Adrenal gland (tissue), 12 donors: ENCODE measurements around the gene ICA1. TPM values are rescaled to one million over a fixed set of nuclear protein-coding genes. Genes with fewer than 3 reads are reported as not detected.

ENCODE experiments used
- DNase-seq, 7 donors: peaks; one replicate each; pipeline ENCODE4 v3.0.0-alpha.2; 2019 to 2020
- H3K27ac ChIP-seq, 5 donors: fragments of 200-600 bp; sonication (generic) in 4 of 5; 1 replicate in 3 of 5; 2 replicates in 2 of 5; pipeline versions ENCODE4 v1.5.1 to v1.8.0; 2016 to 2020; ENCODE audit warnings: mild to moderate bottlenecking in 1 of 5
- H3K27me3 ChIP-seq: fragments of 200-600 bp; 2 replicates; pipeline ENCODE4 v1.8.0; 2021
- H3K36me3 ChIP-seq, 2 donors: fragments of 200-600 bp; replicated peaks in 1 of 2; 1 replicate in 1 of 2; 2 replicates in 1 of 2; pipeline versions ENCODE4 v1.5.1 to v1.8.0; 2018 to 2022
- H3K4me1 ChIP-seq, 2 donors: fragments of 200-600 bp; replicated peaks in 1 of 2; 1 replicate in 1 of 2; 2 replicates in 1 of 2; pipeline versions ENCODE4 v1.5.1 to v1.8.0; 2018 to 2021
- H3K4me3 ChIP-seq, 4 donors: fragments of 200-600 bp; sonication (generic) in 3 of 4; one replicate each; pipeline ENCODE4 v1.5.1; 2016 to 2018
- H3K9me3 ChIP-seq, 3 donors: fragments of 200-600 bp; sonication (generic) in 1 of 3; replicated peaks in 1 of 3; 1 replicate in 2 of 3; 2 replicates in 1 of 3; pipeline versions ENCODE4 v1.5.1 to v1.8.0; 2016 to 2021
- POLR2A ChIP-seq, 2 donors: fragments of 450-650 bp; IDR thresholded peaks; one replicate each; pipeline ENCODE4 v1.6.1; 2017; ENCODE audit warnings: antibody characterized with exemption in 2 of 2, mild to moderate bottlenecking in 2 of 2, moderate library complexity in 1 of 2
- WGBS, 4 donors: extraction: QIAGEN DNeasy Blood & Tissue Kit in 2 of 4; methylation state at CpG; one replicate each; pipeline versions ENCODE4 v1.1.5 to v1.1.7; 2013 to 2017; 5-methylcytosine and 5-hydroxymethylcytosine counted together
- intact Hi-C, 2 donors: fragments of 100-400 bp; cut with DNase I; formaldehyde crosslinking; loops; one replicate each; pipeline versions ENCODE4 v1.14.1 to v1.15.0; 2022 to 2023
- polyA plus RNA-seq, 3 donors: library from polyadenylated mRNA; stranded (reverse); fragments of 200-250 nt in 2 of 3; fragments of 350-450 nt in 1 of 3; fragmentation: Illumina TruSeq in 1 of 3; extraction: RNeasy Lipid Tissue Mini Kit (QIAGEN cat#74804) in 1 of 3; gene quantifications; one replicate each; pipeline ENCODE4 v1.2.3, GENCODE V29; 2013 to 2014
- total RNA-seq, 9 donors: library from RNA; depleted of rRNA in 4 of 9; stranded (reverse); fragments of >200 nt in 4 of 9; fragments of 120-200 nt in 1 of 9; fragmentation: NEBNext Ultra II Directional in 1 of 9; extraction: Animal tissue kit (Norgen Biotek cat#: 25700) in 1 of 9; gene quantifications; one replicate each; pipeline versions ENCODE4 v1.1.0 to v1.2.4, GENCODE V29; 2013 to 2023
- TF ChIP-seq, protein P1 (sequence below), 6 experiments: fragments of 450-650 bp in 4 of 6; fragments of 200-600 bp in 2 of 6; sonication (generic) in 1 of 6; IDR thresholded peaks; 1 replicate in 5 of 6; 2 replicates in 1 of 6; pipeline versions ENCODE4 v1.5.1 to v1.8.0; 2016 to 2021; ENCODE audit warnings: antibody characterized with exemption in 6 of 6, mild to moderate bottlenecking in 2 of 6, moderate library complexity in 1 of 6
- donor health status: healthy with polysubstance abuse.
- donor health status: Bipolar disorder and iron deficiency.
- donor health status: DM: yes; HTN: yes; CAD: no.
- donor health status: DM: no; HTN: no; CAD: no.
- donor health status: DM: no; HTN: no; CAD: no.
- donor health status: DM: yes; HTN: yes; CAD: no.

Gene ICA1
- total and polyA plus RNA-seq, 12 donors = 5.0 to 16.1 (median 8.4) TPM; not detected in 1

DNA sequence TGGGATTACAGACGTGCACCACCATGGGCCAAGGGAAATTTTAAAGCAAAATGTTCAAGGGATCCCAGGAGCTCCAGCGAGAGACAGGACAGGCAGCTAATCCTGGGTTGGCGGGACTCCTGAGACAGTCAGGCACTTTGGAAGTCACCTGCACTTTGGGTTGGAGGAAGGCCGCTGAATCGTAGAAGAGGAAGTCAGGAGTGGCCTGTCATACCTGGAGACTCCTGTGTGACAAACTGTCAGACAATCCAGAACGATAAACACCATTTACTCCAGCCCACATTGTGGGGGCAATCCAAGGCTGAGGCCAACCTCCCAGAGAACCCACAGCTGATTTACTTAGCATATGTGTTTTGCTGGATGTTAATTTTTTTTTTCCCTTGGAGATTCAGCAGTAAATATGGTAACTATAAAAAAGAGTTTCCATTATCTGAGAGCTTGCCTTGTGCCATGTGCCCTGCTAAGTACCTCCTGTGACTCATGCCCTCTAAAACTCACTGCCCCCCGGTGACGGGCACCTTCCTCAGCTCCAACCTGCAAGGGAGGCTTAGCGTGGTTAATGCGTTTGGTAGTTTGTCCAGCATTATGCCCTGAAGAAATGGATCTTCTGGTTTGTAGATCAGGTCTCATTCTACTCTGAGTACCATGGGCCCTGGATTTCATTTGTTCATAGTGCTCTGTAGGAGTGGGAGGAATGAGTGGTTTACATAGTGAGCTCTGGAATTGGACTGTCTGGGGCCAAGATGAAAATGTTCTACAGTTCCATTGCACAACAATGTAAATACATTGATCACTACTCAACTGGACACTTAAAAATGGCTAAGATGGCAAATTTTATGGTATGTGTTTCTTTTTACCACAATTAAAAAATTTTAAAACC is 50.9 kb downstream of the ICA1 start:
- Histone ChIP-seq H3K9me3 (no peaks in the 10 kb centered on the region), H3K27me3 (no peaks in the 10 kb centered on the region), H3K36me3 (no peaks in the 10 kb centered on the region), H3K4me3 (no peak overlapping the region), H3K27ac (no peak overlapping the region), H3K4me1 (no peaks in the 10 kb centered on the region)
- intact Hi-C loops = loop anchor here in 1 of 2 donors (10.0 kb wide), 1 partner anchor 786 kb away; no protein-coding TSS in a partner anchor
- no peak for TF ChIP-seq POLR2A (IDR thresholded peaks at IDR 0.05)
- TF ChIP-seq, protein P1, sequence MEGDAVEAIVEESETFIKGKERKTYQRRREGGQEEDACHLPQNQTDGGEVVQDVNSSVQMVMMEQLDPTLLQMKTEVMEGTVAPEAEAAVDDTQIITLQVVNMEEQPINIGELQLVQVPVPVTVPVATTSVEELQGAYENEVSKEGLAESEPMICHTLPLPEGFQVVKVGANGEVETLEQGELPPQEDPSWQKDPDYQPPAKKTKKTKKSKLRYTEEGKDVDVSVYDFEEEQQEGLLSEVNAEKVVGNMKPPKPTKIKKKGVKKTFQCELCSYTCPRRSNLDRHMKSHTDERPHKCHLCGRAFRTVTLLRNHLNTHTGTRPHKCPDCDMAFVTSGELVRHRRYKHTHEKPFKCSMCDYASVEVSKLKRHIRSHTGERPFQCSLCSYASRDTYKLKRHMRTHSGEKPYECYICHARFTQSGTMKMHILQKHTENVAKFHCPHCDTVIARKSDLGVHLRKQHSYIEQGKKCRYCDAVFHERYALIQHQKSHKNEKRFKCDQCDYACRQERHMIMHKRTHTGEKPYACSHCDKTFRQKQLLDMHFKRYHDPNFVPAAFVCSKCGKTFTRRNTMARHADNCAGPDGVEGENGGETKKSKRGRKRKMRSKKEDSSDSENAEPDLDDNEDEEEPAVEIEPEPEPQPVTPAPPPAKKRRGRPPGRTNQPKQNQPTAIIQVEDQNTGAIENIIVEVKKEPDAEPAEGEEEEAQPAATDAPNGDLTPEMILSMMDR (IDR thresholded peaks at IDR 0.05) = no peak
- WGBS, 4 donors = 78 to 90% (median 85%) methylated on average over 9 to 10 of the region's 10 CpGs
- DNase-seq = no peak

DNA sequence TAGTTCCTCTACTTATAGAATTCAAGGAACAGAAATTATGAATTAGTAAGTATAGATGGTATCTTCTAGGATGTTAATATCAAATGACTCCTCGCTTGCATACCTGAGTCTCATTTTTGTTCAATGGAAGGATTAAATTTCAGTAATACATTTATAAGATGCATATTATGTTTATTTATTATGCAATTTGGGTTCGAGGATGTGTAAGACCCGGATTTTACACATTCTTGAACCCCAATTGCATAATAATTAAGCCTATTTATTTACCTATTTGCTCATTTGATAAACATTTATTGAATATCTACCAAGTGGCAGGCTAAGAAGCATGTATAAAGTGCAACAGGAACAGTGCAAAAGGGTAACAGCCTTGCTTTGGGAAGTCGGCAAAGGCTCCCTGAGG is 52.6 kb downstream of the ICA1 start:
- no peak overlapping the region for H3K27ac ChIP-seq
- no peaks in the 10 kb centered on the region for H3K4me1 ChIP-seq
- DNase-seq = no peak
- intact Hi-C loops = no loop called here
- no peaks in the 10 kb centered on the region for H3K27me3 ChIP-seq
- no peaks in the 10 kb centered on the region for H3K9me3 ChIP-seq
- WGBS, 4 donors = 76 to 80% (median 78%) methylated on average over 4 of the region's 4 CpGs
- no peaks in the 10 kb centered on the region for H3K36me3 ChIP-seq
- TF ChIP-seq, protein P1 (IDR thresholded peaks at IDR 0.05) = no peak
- TF ChIP-seq POLR2A (IDR thresholded peaks at IDR 0.05) = no peak
- no peak overlapping the region for H3K4me3 ChIP-seq

DNA sequence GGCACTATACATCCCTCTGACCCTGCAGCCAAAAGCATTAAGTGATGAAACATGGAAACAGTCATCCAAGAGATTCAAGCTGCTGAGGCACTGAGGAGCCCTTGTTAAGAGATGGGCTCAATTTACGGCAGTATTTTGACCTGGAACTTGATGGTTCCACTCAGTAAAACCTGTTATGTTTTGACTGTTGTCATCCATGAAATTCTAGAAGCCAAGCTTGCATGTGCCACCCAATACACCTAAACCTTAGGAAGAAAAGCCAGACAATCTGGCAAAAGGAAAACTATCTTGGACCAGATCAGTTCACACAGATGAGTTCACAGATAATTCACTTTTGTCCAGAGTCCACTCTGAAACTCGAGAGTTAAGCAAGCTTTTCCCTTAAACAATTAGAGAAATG is 53.2 kb downstream of the ICA1 start:
- no peaks in the 10 kb centered on the region for H3K9me3 ChIP-seq
- no peaks in the 10 kb centered on the region for H3K27me3 ChIP-seq
- H3K4me3 ChIP-seq = no peak overlapping the region
- H3K27ac ChIP-seq = no peak overlapping the region
- TF ChIP-seq, protein P1 (IDR thresholded peaks at IDR 0.05) = no peak
- TF ChIP-seq POLR2A (IDR thresholded peaks at IDR 0.05) = no peak
- intact Hi-C loops = no loop called here
- WGBS, 4 donors = 44 to 69% (median 59%) methylated on average over 2 of the region's 2 CpGs
- DNase-seq = no peak
- H3K4me1 ChIP-seq = no peaks in the 10 kb centered on the region
- H3K36me3 ChIP-seq = no peaks in the 10 kb centered on the region

DNA sequence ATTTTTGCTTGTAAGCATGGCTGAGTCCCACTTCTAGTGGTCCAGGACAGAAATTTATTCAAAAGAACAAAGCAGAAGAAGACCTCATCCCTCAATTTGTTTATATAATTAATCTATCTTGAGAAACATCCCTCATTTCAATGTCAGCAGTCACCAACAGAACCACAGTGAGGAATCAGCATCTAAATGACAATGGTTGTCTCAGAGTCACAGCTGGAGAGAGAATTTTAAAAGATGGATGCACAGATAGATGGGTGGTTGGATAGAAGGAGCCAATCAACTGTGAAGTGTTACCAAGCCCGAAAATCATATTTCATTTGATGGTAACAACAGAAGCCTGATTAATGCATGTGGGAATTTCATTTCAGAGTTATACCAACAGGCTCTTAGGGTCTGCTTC is 55.0 kb downstream of the ICA1 start:
- Histone ChIP-seq H3K4me1 (no peaks in the 10 kb centered on the region), H3K27ac (no peak overlapping the region), H3K9me3 (no peaks in the 10 kb centered on the region), H3K27me3 (no peaks in the 10 kb centered on the region), H3K4me3 (no peak overlapping the region), H3K36me3 (no peaks in the 10 kb centered on the region)
- TF ChIP-seq POLR2A (IDR thresholded peaks at IDR 0.05) = no peak
- TF ChIP-seq, protein P1 (IDR thresholded peaks at IDR 0.05) = no peak
- intact Hi-C loops = no loop called here
- WGBS, 4 donors = 80 to 83% (median 82%) methylated on average over 1 of the region's 1 CpG
- DNase-seq = no peak
